Mesothelial cell of epicardium (in vitro differentiated cells): ENCODE results near the gene ENTR1. TPM values are rescaled to one million over a fixed set of nuclear protein-coding genes. Genes with fewer than 3 reads are reported as not detected.

ENCODE experiments used
- DNase-seq, 2 experiments: peaks; one replicate each; pipeline ENCODE4 v3.0.0; 2021; ENCODE audit warnings: low spot score in 2 of 2; ENCODE audit not compliant: unreplicated experiment in 2 of 2
- H3K27ac Mint-ChIP-seq: 2 replicates; pipeline ENCODE4 v1.8.0; 2021; ENCODE audit warnings: mixed read lengths
- H3K27me3 Mint-ChIP-seq: 2 replicates; pipeline ENCODE4 v1.8.0; 2021; ENCODE audit warnings: low read depth, mixed read lengths
- H3K36me3 Mint-ChIP-seq: 2 replicates; pipeline ENCODE4 v1.8.0; 2021; ENCODE audit warnings: mixed read lengths
- H3K4me1 Mint-ChIP-seq: 2 replicates; pipeline ENCODE4 v1.8.0; 2021; ENCODE audit warnings: mixed read lengths
- H3K4me3 Mint-ChIP-seq: 2 replicates; pipeline ENCODE4 v1.8.0; 2021; ENCODE audit warnings: mild to moderate bottlenecking, moderate library complexity, mixed read lengths
- H3K9me3 Mint-ChIP-seq: 2 replicates; pipeline ENCODE4 v1.8.0; 2021; ENCODE audit warnings: mixed read lengths
- total RNA-seq: library from RNA; stranded (reverse); gene quantifications from 3 replicates; pipeline ENCODE4 v1.2.1, GENCODE V29; 2021
- TF ChIP-seq, protein P1 (sequence below): fragments of 200-600 bp; sonication (generic); IDR thresholded peaks from one replicate; pipeline ENCODE4 v1.5.0; 2021; ENCODE audit warnings: antibody characterized with exemption; ENCODE audit not compliant: unreplicated experiment

Gene ENTR1
- total RNA-seq, 1 donor from 2014 or later, result 67.3 TPM

DNA sequence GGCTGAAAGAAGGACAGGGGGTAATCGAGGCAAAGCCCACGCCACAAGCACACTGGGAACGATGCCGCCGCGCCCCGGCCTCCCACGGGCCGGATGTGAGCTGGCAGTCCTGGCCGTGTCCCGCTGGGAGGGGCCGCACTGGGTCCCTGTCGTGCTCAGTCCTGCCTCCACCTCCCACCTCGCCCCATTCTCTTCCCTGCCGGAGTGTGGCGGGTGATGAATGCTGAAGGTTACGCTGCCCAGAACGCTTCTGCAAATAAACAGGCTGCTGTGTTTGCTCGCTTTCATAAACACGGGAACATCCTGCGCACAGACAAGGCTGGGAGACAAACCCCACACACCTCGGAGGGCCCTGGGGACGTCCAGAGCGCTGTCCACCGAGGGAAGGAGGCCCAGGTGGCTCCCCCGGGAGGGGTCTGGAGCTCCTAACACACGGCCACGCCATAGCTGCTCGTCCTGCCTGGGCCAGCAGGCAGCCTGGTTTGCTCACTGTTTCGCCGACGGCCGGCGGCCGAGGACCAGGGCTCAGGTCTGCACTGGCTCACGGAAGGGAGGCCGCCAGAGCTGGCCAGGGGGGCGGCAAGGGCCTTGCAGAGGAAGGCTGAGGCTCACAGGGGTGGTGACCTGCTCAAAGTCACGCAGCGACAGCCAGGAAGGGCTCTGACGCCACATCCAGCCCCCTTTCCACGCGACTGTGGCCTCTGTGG, 49.2 kb downstream of the ENTR1 start:
- TF ChIP-seq, protein P1, sequence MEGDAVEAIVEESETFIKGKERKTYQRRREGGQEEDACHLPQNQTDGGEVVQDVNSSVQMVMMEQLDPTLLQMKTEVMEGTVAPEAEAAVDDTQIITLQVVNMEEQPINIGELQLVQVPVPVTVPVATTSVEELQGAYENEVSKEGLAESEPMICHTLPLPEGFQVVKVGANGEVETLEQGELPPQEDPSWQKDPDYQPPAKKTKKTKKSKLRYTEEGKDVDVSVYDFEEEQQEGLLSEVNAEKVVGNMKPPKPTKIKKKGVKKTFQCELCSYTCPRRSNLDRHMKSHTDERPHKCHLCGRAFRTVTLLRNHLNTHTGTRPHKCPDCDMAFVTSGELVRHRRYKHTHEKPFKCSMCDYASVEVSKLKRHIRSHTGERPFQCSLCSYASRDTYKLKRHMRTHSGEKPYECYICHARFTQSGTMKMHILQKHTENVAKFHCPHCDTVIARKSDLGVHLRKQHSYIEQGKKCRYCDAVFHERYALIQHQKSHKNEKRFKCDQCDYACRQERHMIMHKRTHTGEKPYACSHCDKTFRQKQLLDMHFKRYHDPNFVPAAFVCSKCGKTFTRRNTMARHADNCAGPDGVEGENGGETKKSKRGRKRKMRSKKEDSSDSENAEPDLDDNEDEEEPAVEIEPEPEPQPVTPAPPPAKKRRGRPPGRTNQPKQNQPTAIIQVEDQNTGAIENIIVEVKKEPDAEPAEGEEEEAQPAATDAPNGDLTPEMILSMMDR, result no peak
- no peaks in the 10 kb centered on the region for H3K36me3 Mint-ChIP-seq
- no peak overlapping the region for H3K4me3 Mint-ChIP-seq
- H3K4me1 Mint-ChIP-seq, result peaks cover 11% of the 10 kb centered on the region
- H3K27me3 Mint-ChIP-seq, result no peaks in the 10 kb centered on the region
- no peak overlapping the region for H3K27ac Mint-ChIP-seq
- no peak for DNase-seq
- H3K9me3 Mint-ChIP-seq, result no peaks in the 10 kb centered on the region

DNA sequence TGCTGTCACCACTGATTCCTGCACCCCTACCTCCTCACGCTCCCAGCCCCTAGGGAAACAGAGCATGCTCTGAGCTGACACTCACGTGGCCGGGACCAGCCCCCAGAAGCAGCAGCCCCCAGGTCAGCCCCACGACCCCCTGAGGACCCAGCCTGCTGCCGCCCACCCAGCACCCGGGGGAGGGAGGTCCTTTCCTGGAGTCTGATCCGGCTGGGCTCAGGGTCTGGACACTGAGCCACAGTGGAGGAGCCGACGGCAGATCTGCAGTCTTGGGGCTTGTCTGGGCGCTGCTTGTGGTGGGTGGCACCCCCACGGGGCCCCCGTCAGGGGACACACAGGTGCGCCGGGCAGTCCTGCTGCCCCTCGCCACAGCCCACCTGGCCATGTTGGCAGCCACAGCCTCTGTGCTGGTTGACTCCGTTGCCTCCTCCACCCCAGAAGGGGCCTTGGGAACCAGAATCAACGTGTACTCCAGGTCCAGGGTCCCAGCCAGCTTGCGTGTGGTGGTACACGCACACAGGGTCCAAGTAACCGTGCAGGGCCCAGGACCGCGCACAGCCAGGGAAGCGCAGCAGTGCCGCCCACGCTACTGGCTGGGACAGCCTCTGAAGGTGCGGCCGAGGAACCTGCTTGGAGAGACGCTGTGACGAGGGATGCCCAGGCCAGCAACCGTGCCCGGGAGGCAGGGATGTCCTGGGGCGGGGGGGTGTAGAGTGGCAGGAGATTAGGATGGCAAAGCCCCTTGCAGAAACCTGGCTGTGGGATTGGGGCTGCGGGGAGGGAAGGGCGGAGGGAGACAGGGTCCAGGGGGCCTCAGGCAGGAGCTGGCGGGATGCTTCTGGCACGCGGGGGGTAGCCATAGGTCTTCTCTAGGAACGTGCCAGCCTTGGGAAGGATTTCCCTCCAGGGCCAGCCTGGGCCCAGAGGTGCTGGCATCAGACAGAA, 50.4 kb downstream of the ENTR1 start:
- no peaks in the 10 kb centered on the region for H3K27me3 Mint-ChIP-seq
- H3K4me1 Mint-ChIP-seq, result peaks cover 8% of the 10 kb centered on the region
- H3K4me3 Mint-ChIP-seq, result no peak overlapping the region
- TF ChIP-seq, protein P1, result no peak
- no peaks in the 10 kb centered on the region for H3K36me3 Mint-ChIP-seq
- H3K9me3 Mint-ChIP-seq, result no peaks in the 10 kb centered on the region
- no peak for DNase-seq
- no peak overlapping the region for H3K27ac Mint-ChIP-seq

DNA sequence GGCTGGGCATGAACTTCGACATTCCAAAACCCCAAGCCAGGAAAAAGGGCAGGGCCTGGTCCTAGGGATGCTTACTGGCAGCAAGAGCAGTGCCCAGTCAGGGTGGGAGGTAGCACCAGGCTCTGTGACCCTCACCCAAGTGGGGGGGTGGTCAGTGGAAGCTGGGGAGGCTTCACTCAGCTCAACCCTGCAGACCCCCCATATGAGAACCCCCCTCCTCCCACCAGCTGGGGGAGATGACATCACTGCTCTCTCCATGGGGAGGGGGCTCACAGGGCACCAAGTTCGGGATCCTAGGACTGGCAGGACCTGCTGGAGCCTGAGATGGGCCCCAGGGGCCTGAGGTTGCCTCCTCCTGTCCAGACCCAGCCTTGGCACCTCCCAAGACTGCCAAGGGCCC, 51.5 kb downstream of the ENTR1 start:
- TF ChIP-seq, protein P1, result no peak
- H3K36me3 Mint-ChIP-seq, result no peaks in the 10 kb centered on the region
- no peaks in the 10 kb centered on the region for H3K9me3 Mint-ChIP-seq
- no peak overlapping the region for H3K27ac Mint-ChIP-seq
- no peak for DNase-seq
- H3K4me1 Mint-ChIP-seq, result peaks cover 17% of the 10 kb centered on the region
- H3K27me3 Mint-ChIP-seq, result no peaks in the 10 kb centered on the region
- H3K4me3 Mint-ChIP-seq, result no peak overlapping the region

DNA sequence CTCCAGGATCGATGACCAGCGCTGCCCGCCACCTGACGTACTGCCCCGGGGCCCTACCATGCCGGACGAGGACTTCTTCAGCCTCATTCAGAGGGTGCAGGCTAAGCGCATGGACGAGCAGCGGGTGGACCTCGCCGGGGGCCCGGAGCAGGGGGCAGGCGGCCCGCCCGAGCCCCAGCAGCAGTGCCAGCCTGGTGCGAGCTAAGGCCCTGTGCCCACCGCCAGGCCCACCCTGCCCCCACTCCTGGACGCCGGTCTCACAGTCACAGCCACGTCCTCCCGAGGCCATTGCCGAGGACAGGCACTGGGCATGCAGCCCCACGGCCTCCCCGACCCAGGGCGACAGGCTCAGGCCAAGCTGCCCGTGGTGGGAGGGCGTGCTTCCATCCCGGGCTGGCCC, 52.4 kb downstream of the ENTR1 start:
- TF ChIP-seq, protein P1, result no peak
- Mint-ChIP-seq H3K36me3 (no peaks in the 10 kb centered on the region), H3K4me1 (peaks cover 18% of the 10 kb centered on the region), H3K27ac (no peak overlapping the region), H3K27me3 (no peaks in the 10 kb centered on the region), H3K9me3 (no peaks in the 10 kb centered on the region), H3K4me3 (no peak overlapping the region)
- DNase-seq, result no peak

DNA sequence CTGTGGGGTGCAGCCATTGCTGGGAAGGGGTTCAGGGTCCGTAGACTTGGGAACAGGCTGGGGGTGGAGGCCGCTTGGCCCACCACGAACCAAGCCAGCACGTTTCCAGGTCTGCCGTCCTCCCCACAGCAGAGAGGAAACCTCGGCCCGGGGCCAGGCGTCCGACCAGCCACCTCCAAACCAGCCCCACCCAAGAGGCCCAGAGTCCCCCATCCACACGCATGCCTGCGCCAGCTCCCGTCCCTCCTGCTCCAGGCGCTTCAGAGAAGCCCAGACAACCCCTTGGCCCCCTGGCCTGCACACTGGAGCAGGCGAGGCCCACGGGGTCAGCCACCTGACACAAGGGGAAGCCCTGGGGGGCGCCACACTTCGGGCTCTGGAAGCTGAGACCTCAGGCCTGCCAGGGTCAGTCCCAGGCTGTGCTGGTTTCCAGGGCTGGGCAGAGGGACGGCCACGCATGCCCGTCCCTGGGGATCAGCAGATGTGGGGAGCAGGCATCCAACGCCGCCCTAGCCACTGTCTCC, 53.1 kb downstream of the ENTR1 start:
- Mint-ChIP-seq H3K9me3 (no peaks in the 10 kb centered on the region), H3K4me3 (no peak overlapping the region), H3K27ac (no peak overlapping the region), H3K27me3 (no peaks in the 10 kb centered on the region), H3K4me1 (peaks cover 12% of the 10 kb centered on the region), H3K36me3 (no peaks in the 10 kb centered on the region)
- TF ChIP-seq, protein P1, result no peak
- no peak for DNase-seq
